GM21423 (cell line): ENCODE results near the gene AMOTL2.

ENCODE experiments used
- ATAC-seq: cut with Tn5 transposase; IDR thresholded peaks from one replicate; pipeline ENCODE4 v1.9.1; 2021; ENCODE audit warnings: mild to moderate bottlenecking, moderate library complexity; ENCODE audit not compliant: unreplicated experiment

Gene AMOTL2

GRCh38 chr3:134366928-134367811 lies 7.1 kb downstream of the AMOTL2 start:
- no peak for ATAC-seq

GRCh38 chr3:134366221-134366927 lies 7.9 kb downstream of the AMOTL2 start:
- no peak for ATAC-seq

GRCh38 chr3:134365766-134366065 lies 8.5 kb downstream of the AMOTL2 start:
- ATAC-seq, result no peak

GRCh38 chr3:134364936-134365765 lies 9.1 kb downstream of the AMOTL2 start:
- ATAC-seq, result no peak

GRCh38 chr3:134364061-134364935 lies 9.9 kb downstream of the AMOTL2 start:
- ATAC-seq, result no peak

- no peak for ATAC-seq
Observed at GRCh38 chr3:134363381-134363755, 10.9 kb downstream of the AMOTL2 start.

GRCh38 chr3:134362670-134363380 lies 11.4 kb downstream of the AMOTL2 start:
- no peak for ATAC-seq

- no peak for ATAC-seq
Observed at GRCh38 chr3:134362221-134362620, 12.0 kb downstream of the AMOTL2 start.

- no peak for ATAC-seq
Observed at GRCh38 chr3:134361162-134361835, 12.9 kb downstream of the AMOTL2 start.

GRCh38 chr3:134360046-134360445 lies 14.2 kb downstream of the AMOTL2 start:
- no peak for ATAC-seq

- ATAC-seq, result no peak
Observed at GRCh38 chr3:134359121-134360010, 14.9 kb downstream of the AMOTL2 start.

- no peak for ATAC-seq
Observed at GRCh38 chr3:134357914-134358811, 16.1 kb downstream of the AMOTL2 start.

GRCh38 chr3:134357261-134357913 lies 16.9 kb downstream of the AMOTL2 start:
- no peak for ATAC-seq

- no peak for ATAC-seq
Observed at GRCh38 chr3:134356411-134357040, 17.7 kb downstream of the AMOTL2 start.

GRCh38 chr3:134355416-134355815 lies 18.8 kb downstream of the AMOTL2 start:
- ATAC-seq, result no peak

GRCh38 chr3:134354612-134355251 lies 19.5 kb downstream of the AMOTL2 start:
- ATAC-seq, result no peak
